Glutamatergic neuron (in vitro differentiated cells): ENCODE data around the gene HGS. TPM values are rescaled to one million over a fixed set of nuclear protein-coding genes. Genes with fewer than 3 reads are reported as not detected.

ENCODE experiments used
- DNase-seq: peaks from one replicate; pipeline ENCODE4 v3.0.0; 2022
- H3K27ac Mint-ChIP-seq: one replicate; pipeline ENCODE4 v1.8.0; 2020; ENCODE audit warnings: mild to moderate bottlenecking, mixed read lengths, inconsistent platforms; ENCODE audit not compliant: unreplicated experiment
- H3K27me3 Mint-ChIP-seq: one replicate; pipeline ENCODE4 v1.8.0; 2020; ENCODE audit warnings: mild to moderate bottlenecking, moderate library complexity, mixed read lengths, inconsistent platforms; ENCODE audit not compliant: unreplicated experiment
- H3K36me3 Mint-ChIP-seq: one replicate; pipeline ENCODE4 v1.8.0; 2020; ENCODE audit warnings: mild to moderate bottlenecking, mixed read lengths, inconsistent platforms; ENCODE audit not compliant: unreplicated experiment
- H3K4me1 Mint-ChIP-seq: one replicate; pipeline ENCODE4 v1.8.0; 2020; ENCODE audit warnings: mild to moderate bottlenecking, low read depth, mixed read lengths, inconsistent platforms; ENCODE audit not compliant: unreplicated experiment
- H3K4me3 Mint-ChIP-seq: one replicate; pipeline ENCODE4 v1.8.0; 2020; ENCODE audit warnings: mild to moderate bottlenecking, mixed read lengths, inconsistent platforms; ENCODE audit not compliant: unreplicated experiment
- H3K9me3 Mint-ChIP-seq: one replicate; pipeline ENCODE4 v1.8.0; 2020; ENCODE audit warnings: mild to moderate bottlenecking, moderate library complexity, mixed read lengths, inconsistent platforms; ENCODE audit not compliant: unreplicated experiment
- CTCF ChIP-seq: fragments of 200-600 bp; sonication (generic); IDR thresholded peaks from one replicate; pipeline ENCODE4 v1.5.0; 2021; ENCODE audit not compliant: partially characterized antibody, unreplicated experiment
- total RNA-seq: library from RNA; stranded (reverse); fragmentation: NEBNext Ultra II Directional; extraction: Animal tissue kit (Norgen Biotek cat#: 25700); gene quantifications from one replicate; pipeline ENCODE4 v1.2.1, GENCODE V29; 2021; ENCODE audit not compliant: unreplicated experiment

HGS gene
- total RNA-seq, 1 donor from 2014 or later = 167 TPM

GRCh38 chr17:81648707-81649085 is 35.1 kb upstream of the HGS start:
- no peak for TF ChIP-seq CTCF
- Mint-ChIP-seq H3K4me3 (no peak overlapping the region), H3K27ac (no peak overlapping the region), H3K36me3 (no peaks in the 10 kb centered on the region), H3K4me1 (peaks cover 2% of the 10 kb centered on the region), H3K9me3 (peaks cover 5% of the 10 kb centered on the region), H3K27me3 (peaks cover 19% of the 10 kb centered on the region)
- no peak for DNase-seq

- Mint-ChIP-seq H3K9me3 (peaks cover 5% of the 10 kb centered on the region), H3K27me3 (peaks cover 17% of the 10 kb centered on the region)
Measured at GRCh38 chr17:81650951-81651350, 32.9 kb upstream of the HGS start.

GRCh38 chr17:81651692-81652091 is 32.1 kb upstream of the HGS start:
- TF ChIP-seq CTCF = no peak
- H3K36me3 Mint-ChIP-seq = no peaks in the 10 kb centered on the region
- no peak for DNase-seq
- H3K27me3 Mint-ChIP-seq = peaks cover 17% of the 10 kb centered on the region
- H3K4me1 Mint-ChIP-seq = peaks cover 2% of the 10 kb centered on the region
- H3K9me3 Mint-ChIP-seq = peaks cover 5% of the 10 kb centered on the region
- no peak overlapping the region for H3K27ac Mint-ChIP-seq
- no peak overlapping the region for H3K4me3 Mint-ChIP-seq

More at GRCh38 chr17:81650951-81651350, 32.9 kb upstream of the HGS start:
- Mint-ChIP-seq H3K4me1 (peaks cover 2% of the 10 kb centered on the region), H3K36me3 (no peaks in the 10 kb centered on the region), H3K4me3 (no peak overlapping the region), H3K27ac (no peak overlapping the region)
- no peak for TF ChIP-seq CTCF
- DNase-seq = no peak

GRCh38 chr17:81652906-81653771 is 30.7 kb upstream of the HGS start:
- peaks cover 6% of the 10 kb centered on the region for H3K4me1 Mint-ChIP-seq
- H3K4me3 Mint-ChIP-seq = no peak overlapping the region
- H3K9me3 Mint-ChIP-seq = peaks cover 5% of the 10 kb centered on the region
- DNase-seq = no peak
- peak overlapping the region; percentile 12 for H3K27ac Mint-ChIP-seq
- H3K27me3 Mint-ChIP-seq = peaks cover 10% of the 10 kb centered on the region
- H3K36me3 Mint-ChIP-seq = no peaks in the 10 kb centered on the region
- TF ChIP-seq CTCF = no peak

GRCh38 chr17:81655378-81656117 is 28.3 kb upstream of the HGS start:
- Mint-ChIP-seq H3K9me3 (peaks cover 5% of the 10 kb centered on the region), H3K4me3 (no peak overlapping the region), H3K27ac (no peak overlapping the region), H3K27me3 (peaks cover 5% of the 10 kb centered on the region), H3K36me3 (no peaks in the 10 kb centered on the region), H3K4me1 (peaks cover 6% of the 10 kb centered on the region)
- no peak for DNase-seq
- TF ChIP-seq CTCF = no peak
